ENCODE measurements around the gene WWOX.

- TF ChIP-seq CTCF (conservative IDR thresholded peaks at IDR 0.05; ENCODE audit: low read depth, low read length) (no peak), USF2 (IDR thresholded peaks at IDR 0.05; ENCODE audit: low read depth, low read length) (no peak), RFX5 (IDR thresholded peaks at IDR 0.05; ENCODE audit: low read depth, low read length) (no peak)
These were observed 542.0 kb downstream of the WWOX start for GRCh38 chr16:78641433-78641832.
